Uterus (tissue), 2 donors: ENCODE results near the gene PAK1.

ENCODE experiments used
- CTCF ChIP-seq, 4 experiments: fragments of 200-600 bp in 2 of 4; fragments of 450-650 bp in 2 of 4; sonication (generic) in 2 of 4; IDR thresholded peaks; one replicate each; pipeline ENCODE4 v1.5.1; 2016 to 2019; ENCODE audit warnings: antibody characterized with exemption in 4 of 4, mild to moderate bottlenecking in 2 of 4, moderate library complexity in 1 of 4
- POLR2A ChIP-seq, 2 donors: fragments of 450-650 bp; IDR thresholded peaks; one replicate each; pipeline ENCODE4 v1.6.1; 2016; ENCODE audit warnings: antibody characterized with exemption in 2 of 2, mild to moderate bottlenecking in 1 of 2, moderate library complexity in 1 of 2

GRCh38 chr11:77449060-77449521 is 24.8 kb downstream of the PAK1 start:
- TF ChIP-seq CTCF (IDR thresholded peaks at IDR 0.05), result no peak
- TF ChIP-seq POLR2A (IDR thresholded peaks at IDR 0.05), result no peak
